H1 (cell line): ENCODE measurements around the gene PGAP3. TPM values are rescaled to one million over a fixed set of nuclear protein-coding genes. Genes with fewer than 3 reads are reported as not detected.

Experiments
- CTCF ChIA-PET: fragments of 300-600 bp; sonication (Branson Sonifier 250); formaldehyde crosslinking; loops from one replicate; lab custom pipeline; 2021; ENCODE audit not compliant: partially characterized antibody; lab: Charles Lee
- POLR2A ChIA-PET: fragments of 300-600 bp; sonication (Branson Sonifier 250); formaldehyde crosslinking; loops from one replicate; lab custom pipeline; 2021; ENCODE audit warnings: inconsistent platforms; ENCODE audit not compliant: partially characterized antibody; lab: Charles Lee
- DNase-seq, 2 experiments: peaks; one replicate each; pipeline versions ENCODE4 v3.0.0 to v3.0.0-alpha.2; 2010 to 2022; ENCODE audit warnings: low spot score in 2 of 2, low read depth in 1 of 2, mixed read lengths in 1 of 2
- FAIRE-seq: peaks from 2 replicates; lab custom pipeline; 2011; peaks lifted over from hg19 to GRCh38; lab: Jason Lieb, UNC
- H2AFZ ChIP-seq: 2 replicates; pipeline ENCODE4 v1.8.1; 2012; ENCODE audit warnings: low read length, inconsistent platforms
- H2AK5ac ChIP-seq: 2 replicates; pipeline ENCODE4 v1.6.1; 2013; ENCODE audit warnings: low read depth, low read length
- H2BK120ac ChIP-seq: replicated peaks from 2 replicates; pipeline ENCODE3; 2013; ENCODE audit warnings: low read depth, low read length, inconsistent platforms
- H2BK12ac ChIP-seq: 2 replicates; pipeline ENCODE4 v1.6.1; 2013; ENCODE audit warnings: low read depth, low read length
- H2BK15ac ChIP-seq: 2 replicates; pipeline ENCODE4 v1.6.1; 2013; ENCODE audit warnings: low read length
- H2BK20ac ChIP-seq: 2 replicates; pipeline ENCODE4 v1.6.1; 2013; ENCODE audit warnings: low read length
- H2BK5ac ChIP-seq: 2 replicates; pipeline ENCODE4 v1.6.1; 2013; ENCODE audit warnings: low read depth, low read length
- H3K14ac ChIP-seq: 2 replicates; pipeline ENCODE4 v1.6.1; 2013; ENCODE audit warnings: inconsistent platforms; ENCODE audit not compliant: insufficient read length
- H3K18ac ChIP-seq: 2 replicates; pipeline ENCODE4 v1.6.1; 2013; ENCODE audit warnings: low read length; ENCODE audit errors: extremely low read depth
- H3K23ac ChIP-seq: 2 replicates; pipeline ENCODE4 v1.6.1; 2013; ENCODE audit warnings: inconsistent platforms; ENCODE audit not compliant: insufficient read length
- H3K23me2 ChIP-seq: 2 replicates; pipeline ENCODE4 v1.6.1; 2013; ENCODE audit warnings: low read depth, low read length
- H3K27ac ChIP-seq: 2 replicates; pipeline ENCODE4 v1.6.1; 2011; ENCODE audit warnings: low read depth, low read length, inconsistent platforms
- H3K27me3 ChIP-seq, 4 experiments: replicated peaks in 1 of 4; 1 replicate in 1 of 4; 2 replicates in 3 of 4; pipeline versions ENCODE4 v1.6.1 to v1.8.1; 2011 to 2013; ENCODE audit warnings: low read length in 3 of 4, mild to moderate bottlenecking in 3 of 4, inconsistent platforms in 2 of 4, mixed read lengths in 2 of 4, moderate library complexity in 1 of 4; ENCODE audit not compliant: control insufficient read depth in 3 of 4, insufficient read depth in 3 of 4; ENCODE audit errors: extremely low read depth in 1 of 4
- H3K36me3 ChIP-seq, 4 experiments: 2 replicates each; pipeline versions ENCODE4 v1.6.1 to v1.8.1; 2011 to 2013; ENCODE audit warnings: mild to moderate bottlenecking in 4 of 4, low read length in 3 of 4, moderate library complexity in 2 of 4, control low read depth in 1 of 4, inconsistent platforms in 1 of 4; ENCODE audit not compliant: insufficient read depth in 4 of 4, control insufficient read depth in 2 of 4
- H3K4ac ChIP-seq: replicated peaks from 2 replicates; pipeline ENCODE3; 2013; ENCODE audit warnings: low read length, low read depth, mixed read lengths, inconsistent platforms; ENCODE audit not compliant: insufficient read length
- H3K4me1 ChIP-seq, 4 experiments: replicated peaks in 1 of 4; 1 replicate in 1 of 4; 2 replicates in 3 of 4; pipeline versions ENCODE4 v1.6.1 to v1.8.1; 2011 to 2013; ENCODE audit warnings: low read length in 3 of 4, inconsistent platforms in 2 of 4, mixed read lengths in 1 of 4; ENCODE audit not compliant: insufficient read depth in 4 of 4, control insufficient read depth in 3 of 4
- H3K4me2 ChIP-seq, 2 experiments: 2 replicates each; pipeline versions ENCODE4 v1.6.1 to v1.8.1; 2011 to 2013; ENCODE audit warnings: low read depth in 2 of 2, low read length in 2 of 2, control low read depth in 1 of 2, inconsistent platforms in 1 of 2, mild to moderate bottlenecking in 1 of 2; ENCODE audit not compliant: insufficient read depth in 1 of 2
- H3K4me3 ChIP-seq, 4 experiments: fragments of 200-600, 300-600 bp in 1 of 4; sonication (generic), shearing (Covaris generic), sonication (Bioruptor Twin) in 1 of 4; 2 replicates each; pipeline versions ENCODE4 v1.5.1 to v1.8.1; 2011 to 2016; ENCODE audit warnings: low read length in 4 of 4, low read depth in 3 of 4, control low read depth in 2 of 4, inconsistent platforms in 2 of 4, mild to moderate bottlenecking in 2 of 4, mixed read lengths in 1 of 4, moderate library complexity in 1 of 4; ENCODE audit not compliant: insufficient read depth in 2 of 4; ENCODE audit errors: extremely low read depth in 1 of 4
- H3K56ac ChIP-seq: replicated peaks from 2 replicates; pipeline ENCODE3; 2013; ENCODE audit warnings: low read depth, mild to moderate bottlenecking, mixed read lengths, low read length, inconsistent platforms; ENCODE audit not compliant: insufficient read length
- H3K79me1 ChIP-seq: 2 replicates; pipeline ENCODE4 v1.6.1; 2013; ENCODE audit warnings: low read depth, low read length, control low read depth
- H3K79me2 ChIP-seq, 2 experiments: 2 replicates each; pipeline versions ENCODE4 v1.6.1 to v1.8.1; 2012 to 2013; ENCODE audit warnings: low read length in 2 of 2, mild to moderate bottlenecking in 2 of 2, inconsistent platforms in 1 of 2; ENCODE audit not compliant: insufficient read depth in 2 of 2, control insufficient read depth in 1 of 2
- H3K9ac ChIP-seq, 4 experiments: replicated peaks in 1 of 4; 1 replicate in 1 of 4; 2 replicates in 3 of 4; pipeline versions ENCODE4 v1.6.1 to v1.8.1; 2011 to 2013; ENCODE audit warnings: low read depth in 3 of 4, low read length in 3 of 4, control low read depth in 2 of 4, mild to moderate bottlenecking in 2 of 4, moderate library complexity in 2 of 4, inconsistent platforms in 1 of 4; ENCODE audit errors: extremely low read depth in 1 of 4
- H3K9me3 ChIP-seq, 2 experiments: 2 replicates each; pipeline versions ENCODE4 v1.6.1 to v1.8.1; 2012 to 2013; ENCODE audit warnings: mild to moderate bottlenecking in 2 of 2, moderate library complexity in 2 of 2, control low read depth in 1 of 2, inconsistent platforms in 1 of 2, low read depth in 1 of 2, low read length in 1 of 2, mixed read lengths in 1 of 2; ENCODE audit not compliant: insufficient read depth in 2 of 2
- H4K20me1 ChIP-seq, 2 experiments: replicated peaks in 1 of 2; 2 replicates each; pipeline versions ENCODE3 to v1.8.1; 2011 to 2013; ENCODE audit warnings: inconsistent platforms in 2 of 2, low read length in 2 of 2, mild to moderate bottlenecking in 1 of 2; ENCODE audit not compliant: insufficient read depth in 2 of 2, control insufficient read depth in 1 of 2
- H4K5ac ChIP-seq: 2 replicates; pipeline ENCODE4 v1.6.1; 2013; ENCODE audit warnings: low read length, low read depth, mixed read lengths, inconsistent platforms; ENCODE audit not compliant: insufficient read length
- H4K8ac ChIP-seq: 2 replicates; pipeline ENCODE4 v1.8.0; 2013; ENCODE audit warnings: mild to moderate bottlenecking, moderate library complexity, low read length, inconsistent platforms; ENCODE audit not compliant: insufficient read depth; ENCODE audit errors: extremely low read depth
- H4K91ac ChIP-seq: replicated peaks from 2 replicates; pipeline ENCODE3; 2013; ENCODE audit warnings: low read length, mixed read lengths, inconsistent platforms; ENCODE audit not compliant: insufficient read length
- BACH1 ChIP-seq: IDR thresholded peaks from 2 replicates; pipeline ENCODE4 v1.6.1; 2012; ENCODE audit warnings: low read length, improper control_type of control experiment
- CBX5 ChIP-seq: fragments of 300-800, 300-1000 bp; sonication (generic); IDR thresholded peaks from 2 replicates; pipeline ENCODE4 v1.7.1; 2016; ENCODE audit warnings: antibody characterized with exemption, low read length, low read depth
- EZH2 ChIP-seq: fragments of 200-600 bp; sonication (generic); IDR thresholded peaks from 2 replicates; pipeline ENCODE4 v1.7.1; 2012; ENCODE audit warnings: low read depth, mild to moderate bottlenecking, moderate library complexity, low read length, inconsistent platforms; ENCODE audit not compliant: severe bottlenecking
- HDAC2 ChIP-seq, 2 experiments: fragments of 300-600 bp in 1 of 2; sonication (generic) in 1 of 2; IDR thresholded peaks; 2 replicates each; pipeline ENCODE4 v1.6.1; 2011 to 2012; ENCODE audit warnings: low read depth in 2 of 2, low read length in 2 of 2, mild to moderate bottlenecking in 2 of 2, moderate library complexity in 2 of 2, borderline replicate concordance in 1 of 2, inconsistent platforms in 1 of 2
- KDM1A ChIP-seq: fragments of 200-600, 300-600 bp; sonication (generic); IDR thresholded peaks from 2 replicates; pipeline ENCODE4 v1.7.1; 2016; ENCODE audit warnings: mild to moderate bottlenecking, low read length, borderline replicate concordance
- POLR2AphosphoS5 ChIP-seq: IDR thresholded peaks from 2 replicates; pipeline ENCODE4 v1.6.1; 2011; ENCODE audit warnings: low read depth, low read length
- WGBS, 2 experiments: shearing (Covaris generic) in 1 of 2; methylation state at CpG; one replicate each; pipeline versions ENCODE4 v1.1.6 to v1.1.7; 2013 to 2015; ENCODE audit warnings: low lambda C conversion rate in 2 of 2, mixed read lengths in 2 of 2, inconsistent platforms in 1 of 2, low coverage in 1 of 2, missing lambda C conversion rate in 1 of 2; ENCODE audit not compliant: insufficient replicate concordance in 2 of 2, insufficient coverage in 1 of 2, insufficient read length in 1 of 2; ENCODE audit errors: extremely low coverage in 1 of 2, missing lambda C conversion rate in 1 of 2; 5-methylcytosine and 5-hydroxymethylcytosine counted together
- polyA plus RNA-seq, 7 experiments: library from polyadenylated mRNA; depleted of rRNA in 3 of 7; stranded (reverse) in 5 of 7; unstranded in 2 of 7; fragments of >200 nt in 5 of 7; fragments of 200-250 nt in 2 of 7; gene quantifications; 1 replicate in 5 of 7; 2 replicates in 1 of 7; 4 replicates in 1 of 7; pipeline versions ENCODE4 v1.2.1 to v1.2.3, GENCODE V29; 2011 to 2013; ENCODE audit warnings: missing spikeins in 2 of 7, mixed read lengths in 2 of 7
- total RNA-seq: library from RNA; stranded (reverse); fragmentation: NEBNext Ultra II Directional; extraction: Animal tissue kit (Norgen Biotek cat#: 25700); gene quantifications from 2 replicates; pipeline ENCODE4 v1.2.1, GENCODE V29; 2021

Gene PGAP3
- total and polyA plus RNA-seq, 2 of the 8 experiments (the other 6 are each of a cell fraction or from before 2014, with no cell fraction given), result 21.0 to 30.7 TPM

DNA sequence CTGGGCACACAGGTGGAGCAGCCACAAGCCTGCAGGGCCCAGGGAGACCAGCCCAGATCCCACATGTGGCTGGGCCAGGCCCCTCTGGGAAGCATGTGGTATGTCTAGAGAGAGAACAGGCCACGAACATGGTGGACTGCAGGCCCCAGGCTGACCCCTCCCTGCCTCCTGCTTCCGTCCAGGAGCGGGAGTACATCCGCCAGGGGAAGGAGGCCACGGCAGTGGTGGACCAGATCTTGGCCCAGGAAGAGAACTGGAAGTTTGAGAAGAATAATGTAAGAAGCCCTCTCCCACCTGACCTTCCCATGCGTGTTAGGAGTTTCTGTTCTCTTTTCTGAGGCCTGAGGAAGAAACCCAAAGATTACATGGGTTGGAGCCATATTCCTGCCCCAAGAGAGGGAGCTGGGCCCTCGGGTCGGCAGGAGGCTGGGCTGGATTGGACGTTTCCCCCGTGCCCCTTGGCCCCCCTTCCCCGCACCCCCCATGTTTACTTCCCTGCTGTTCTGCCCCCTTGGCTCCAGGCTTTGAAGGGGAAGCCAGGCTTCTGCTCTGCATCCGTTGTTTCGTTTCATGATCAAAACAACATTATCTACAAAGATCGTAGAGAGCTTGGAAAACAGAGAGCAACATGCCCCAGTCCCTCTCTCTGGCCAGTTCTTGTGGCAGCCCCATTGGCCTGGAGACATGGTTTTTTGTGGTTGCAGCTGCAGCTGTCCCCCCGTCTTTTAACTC, 28.4 kb downstream of the PGAP3 start:
- no peaks in the 10 kb centered on the region for H3K23me2 ChIP-seq
- H3K4me3 ChIP-seq, result no peak overlapping the region
- no peak overlapping the region for H2BK15ac ChIP-seq
- ChIA-PET POLR2A (interaction anchor here (1.0 to 32.5 kb wide), 2 partner anchors 9 to 31 kb away, joined by 3 to 708 read pairs; partner anchors contain the start of genes ERBB2, PGAP3 and PNMT), CTCF (interaction anchor here (1.0 to 52.4 kb wide), 5 partner anchors 10 to 66 kb away, joined by 4 to 1885 read pairs (median 4); partner anchors contain the start of genes PNMT, PPP1R1B and STARD3)
- no peak overlapping the region for H3K4me2 ChIP-seq
- H3K9me3 ChIP-seq, result no peaks in the 10 kb centered on the region
- TF ChIP-seq KDM1A, result no peak
- TF ChIP-seq EZH2, result no peak
- no peak for TF ChIP-seq BACH1
- no peak for TF ChIP-seq POLR2AphosphoS5
- no peak for TF ChIP-seq CBX5
- TF ChIP-seq HDAC2 (IDR thresholded peaks at IDR 0.05; ENCODE audit: borderline replicate concordance in 1 of 2, low read depth in 2 of 2, low read length in 2 of 2), result no peak
- H3K36me3 ChIP-seq, result peaks cover 0 to 9% (median 3%) of the 10 kb centered on the region in 4 experiments; a peak in 3 of 8 replicates
- H4K8ac ChIP-seq, result no peak overlapping the region
- no peak overlapping the region for H3K9ac ChIP-seq
- peaks cover 0 to 25% (median 19%) of the 10 kb centered on the region in 4 experiments; a peak in 6 of 7 replicates for H3K4me1 ChIP-seq
- 0 out of 2 replicates have a peak, but pooled peaks cover 2% of the 10 kb centered on the region for H3K79me1 ChIP-seq
- no peak overlapping the region for H4K91ac ChIP-seq
- no peak overlapping the region for H3K14ac ChIP-seq
- 76% methylated on average over 15 of the region's 15 CpGs; no CpG with 5 or more reads in 1 of the 2 experiments for WGBS, 2 experiments
- no peak overlapping the region for H2AK5ac ChIP-seq
- H2BK12ac ChIP-seq, result no peak overlapping the region
- no peak overlapping the region for H3K56ac ChIP-seq
- no peak overlapping the region for H3K27ac ChIP-seq
- no peak overlapping the region for H3K4ac ChIP-seq
- FAIRE-seq (no peak), DNase-seq (no peak)
- no peak overlapping the region for H3K23ac ChIP-seq
- H2AFZ ChIP-seq, result no peak overlapping the region
- no peak overlapping the region for H2BK120ac ChIP-seq
- H4K5ac ChIP-seq, result no peak overlapping the region
- no peak overlapping the region for H2BK5ac ChIP-seq
- H3K18ac ChIP-seq, result no peak overlapping the region
- no peak overlapping the region for H2BK20ac ChIP-seq
- H3K79me2 ChIP-seq, result 0 out of 4 replicates have a peak, but pooled peaks cover 0 to 2% of the 10 kb centered on the region in 2 experiments
- no peaks in the 10 kb centered on the region for H4K20me1 ChIP-seq
- no peaks in the 10 kb centered on the region for H3K27me3 ChIP-seq
